GM12878 (cell line): ENCODE results near the gene LSAMP. TPM values are rescaled to one million over a fixed set of nuclear protein-coding genes. Genes with fewer than 3 reads are reported as not detected.

ENCODE experiments used
- ATAC-seq: fragments of 200-7000 bp; cut with Tn5 transposase; 3 replicates; pipeline ENCODE4 v1.9.1; 2020; ENCODE audit warnings: mild to moderate bottlenecking, moderate library complexity
- BruUV-seq: library from RNA; stranded (reverse); fragments of 400-500 nt; replicated peaks from 2 replicates; lab custom pipeline; 2021; lab: Mats Ljungman, UMichigan
- CTCF ChIA-PET: fragments of 300-600 bp; sonication (Branson Sonifier 250); formaldehyde crosslinking; extraction: SDS; loops from one replicate; lab custom pipeline; 2021; ENCODE audit warnings: inconsistent platforms; lab: Yijun Ruan, JAX
- POLR2A ChIA-PET: fragments of 350-600 bp; formaldehyde crosslinking; extraction: SDS; loops from one replicate; lab custom pipeline; 2021; ENCODE audit warnings: inconsistent platforms; lab: Charles Lee
- RAD21 ChIA-PET: fragments of 300-600 bp; sonication (Branson Sonifier 250); formaldehyde crosslinking; loops from one replicate; lab custom pipeline; 2023; ENCODE audit warnings: antibody characterized with exemption; ENCODE audit not compliant: unreplicated experiment; lab: Charles Lee
- SMC1A ChIA-PET: fragments of 300-600 bp; sonication (Branson Sonifier 250); formaldehyde crosslinking; loops from one replicate; lab custom pipeline; 2023; ENCODE audit not compliant: unreplicated experiment, uncharacterized antibody; lab: Charles Lee
- DNase-seq: peaks from one replicate; pipeline ENCODE4 v3.0.0-alpha.2; 2011; ENCODE audit warnings: low read depth, low spot score
- FAIRE-seq: peaks from 3 replicates; lab custom pipeline; 2011; peaks lifted over from hg19 to GRCh38; lab: Jason Lieb, UNC
- H2AFZ ChIP-seq: 2 replicates; pipeline ENCODE4 v1.6.0; 2011; ENCODE audit warnings: low read depth, low read length, control low read depth; ENCODE audit not compliant: control insufficient read depth
- H3K27ac ChIP-seq: 2 replicates; pipeline ENCODE4 v1.5.1; 2011; ENCODE audit warnings: control low read depth; ENCODE audit not compliant: control insufficient read depth, insufficient read depth
- H3K27me3 ChIP-seq, 2 experiments: replicated peaks in 1 of 2; 2 replicates each; pipeline versions ENCODE4 v1.6.0 to v1.6.1; 2011; ENCODE audit warnings: low read length in 1 of 2; ENCODE audit not compliant: control insufficient read depth in 2 of 2, insufficient read depth in 2 of 2
- H3K36me3 ChIP-seq, 2 experiments: 2 replicates each; pipeline ENCODE4 v1.5.1; 2011; ENCODE audit warnings: low read length in 1 of 2; ENCODE audit not compliant: control insufficient read depth in 2 of 2, insufficient read depth in 2 of 2
- H3K4me1 ChIP-seq: 2 replicates; pipeline ENCODE4 v1.6.1; 2011; ENCODE audit warnings: mild to moderate bottlenecking, low read length, moderate library complexity, mixed read lengths; ENCODE audit not compliant: control insufficient read depth, insufficient read depth
- H3K4me2 ChIP-seq: 2 replicates; pipeline ENCODE4 v1.6.0; 2011; ENCODE audit warnings: control low read depth; ENCODE audit not compliant: control insufficient read depth, insufficient read depth
- H3K4me3 ChIP-seq: fragments of 200-600 bp; sonication (generic); 2 replicates; pipeline ENCODE4 v1.5.1; 2016
- H3K79me2 ChIP-seq: 2 replicates; pipeline ENCODE4 v1.6.0; 2011; ENCODE audit warnings: low read length; ENCODE audit not compliant: control insufficient read depth, insufficient read depth
- H3K9ac ChIP-seq: 2 replicates; pipeline ENCODE4 v1.8.0; 2011; ENCODE audit warnings: low read length, control low read depth, mixed read lengths; ENCODE audit not compliant: control insufficient read depth, insufficient read depth
- H3K9me3 ChIP-seq: replicated peaks from 3 replicates; pipeline ENCODE4 v1.5.1; 2011; ENCODE audit warnings: mild to moderate bottlenecking, low read length; ENCODE audit not compliant: control insufficient read depth, insufficient read depth
- H4K20me1 ChIP-seq: 2 replicates; pipeline ENCODE4 v1.6.0; 2011; ENCODE audit not compliant: control insufficient read depth, insufficient read depth
- BCL3 ChIP-seq: IDR thresholded peaks from 2 replicates; pipeline ENCODE4 v1.6.1; 2011; ENCODE audit warnings: borderline replicate concordance, low read depth, mild to moderate bottlenecking, moderate library complexity, low read length; ENCODE audit not compliant: insufficient read depth, poor library complexity, severe bottlenecking
- BHLHE40 ChIP-seq, 2 experiments: fragments of 450-650 bp in 1 of 2; IDR thresholded peaks; 2 replicates each; pipeline ENCODE4 v1.6.1; 2011 to 2017; ENCODE audit warnings: low read depth in 2 of 2, borderline replicate concordance in 1 of 2, improper control_type of control experiment in 1 of 2, low read length in 1 of 2, mild to moderate bottlenecking in 1 of 2
- BRCA1 ChIP-seq: IDR thresholded peaks from 2 replicates; pipeline ENCODE4 v1.6.1; 2011; ENCODE audit warnings: low read depth, low read length, improper control_type of control experiment
- CBFB ChIP-seq: IDR thresholded peaks from 2 replicates; pipeline ENCODE4 v1.6.1; 2016; ENCODE audit warnings: antibody characterized with exemption, low read depth
- CBX3 ChIP-seq: fragments of 200-600 bp; sonication (generic); IDR thresholded peaks from 2 replicates; pipeline ENCODE4 v1.6.1; 2016; ENCODE audit warnings: low read depth, borderline replicate concordance
- CREB1 ChIP-seq: IDR thresholded peaks from 2 replicates; pipeline ENCODE4 v1.6.1; 2012; ENCODE audit warnings: low read depth, mild to moderate bottlenecking, inconsistent platforms
- EP300 ChIP-seq, 2 experiments: fragments of 150-350 bp in 1 of 2; IDR thresholded peaks; 2 replicates each; pipeline ENCODE4 v1.6.1; 2011 to 2012; ENCODE audit warnings: low read depth in 2 of 2, low read length in 2 of 2, borderline replicate concordance in 1 of 2, improper control_type of control experiment in 1 of 2, inconsistent platforms in 1 of 2; ENCODE audit not compliant: control insufficient read depth in 1 of 2
- ESRRA ChIP-seq: IDR thresholded peaks from 2 replicates; pipeline ENCODE4 v1.6.1; 2012; ENCODE audit warnings: mild to moderate bottlenecking, low read length, improper control_type of control experiment
- EZH2 ChIP-seq: IDR thresholded peaks from 2 replicates; pipeline ENCODE4 v1.6.1; 2012; ENCODE audit warnings: low read depth, mild to moderate bottlenecking, control low read depth, inconsistent platforms, low read length, borderline replicate concordance; ENCODE audit not compliant: control insufficient read depth
- FOS ChIP-seq: IDR thresholded peaks from 3 replicates; pipeline ENCODE4 v1.6.1; 2011; ENCODE audit warnings: borderline replicate concordance; ENCODE audit not compliant: insufficient read length; ENCODE audit errors: extremely low read depth
- IKZF2 ChIP-seq, 2 experiments: fragments of 450-650 bp; IDR thresholded peaks; 2 replicates each; pipeline ENCODE4 v1.6.1; 2017; ENCODE audit warnings: mild to moderate bottlenecking in 2 of 2, moderate library complexity in 2 of 2
- JUNB ChIP-seq: IDR thresholded peaks from 2 replicates; pipeline ENCODE4 v1.6.1; 2016; ENCODE audit warnings: antibody characterized with exemption, mild to moderate bottlenecking
- LARP7 ChIP-seq: fragments of 450-650 bp; IDR thresholded peaks from 2 replicates; pipeline ENCODE4 v1.6.1; 2017; ENCODE audit warnings: mild to moderate bottlenecking
- MEF2B ChIP-seq: fragments of 450-650 bp; IDR thresholded peaks from 2 replicates; pipeline ENCODE4 v1.6.1; 2018; ENCODE audit warnings: mild to moderate bottlenecking, moderate library complexity; ENCODE audit not compliant: partially characterized antibody, poor library complexity, severe bottlenecking
- NFYB ChIP-seq: IDR thresholded peaks from 2 replicates; pipeline ENCODE4 v1.6.1; 2011; ENCODE audit warnings: low read depth, mild to moderate bottlenecking, low read length, improper control_type of control experiment, moderate library complexity; ENCODE audit not compliant: insufficient read depth
- STAT1 ChIP-seq: fragments of 450-650 bp; conservative IDR thresholded peaks from 2 replicates; pipeline ENCODE4 v1.6.1; 2014; ENCODE audit warnings: antibody characterized with exemption, mild to moderate bottlenecking
- WGBS: methylation state at CpG from one replicate; pipeline ENCODE4 v1.1.6; 2016; ENCODE audit warnings: low lambda C conversion rate; ENCODE audit not compliant: insufficient replicate concordance, insufficient coverage; ENCODE audit errors: missing lambda C conversion rate; 5-methylcytosine and 5-hydroxymethylcytosine counted together
- in situ Hi-C: fragments of 300-500 bp; cut with MboI; formaldehyde crosslinking; loops from 9 replicates; pipeline ENCODE4 v1.14.3; 2018; ENCODE audit warnings: mixed read lengths
- intact Hi-C: fragments of 100-400 bp; cut with micrococcal nuclease; formaldehyde crosslinking; loops from one replicate; pipeline ENCODE4 v1.14.2; 2022; ENCODE audit not compliant: unreplicated experiment
- polyA plus RNA-seq, 11 experiments: library from polyadenylated mRNA; depleted of rRNA in 4 of 11; unstranded in 6 of 11; stranded (reverse) in 5 of 11; fragments of >200 nt; fragmentation: Nextera tagmentation in 4 of 11; fragmentation: Illumina TruSeq in 1 of 11; extraction: Ambion mirVana in 4 of 11; extraction: Trizol in 1 of 11; gene quantifications; 1 replicate in 1 of 11; 2 replicates in 10 of 11; pipeline versions ENCODE4 v1.2.1 to v1.2.3, GENCODE V29; 2011 to 2016; ENCODE audit warnings: inconsistent platforms in 2 of 11, missing spikeins in 2 of 11, low read depth in 1 of 11
- total RNA-seq, 4 experiments: library from RNA; depleted of rRNA in 3 of 4; stranded (reverse); fragments of >200 nt in 3 of 4; fragmentation: Illumina TruSeq in 1 of 4; extraction: Trizol in 1 of 4; gene quantifications; 2 replicates each; pipeline versions ENCODE4 v1.2.1 to v1.2.3, GENCODE V29; 2013 to 2021

Gene LSAMP
- total and polyA plus RNA-seq, 10 of the 15 experiments (the other 5 are each of a cell fraction or from before 2014, with no cell fraction given), result 2.0 to 12.7 (median 6.5) TPM

GRCh38 chr3:115891006-115891636, 554.2 kb downstream of the LSAMP start:
- H3K27me3 ChIP-seq, result no peaks in the 10 kb centered on the region
- H3K27ac ChIP-seq, result no peak overlapping the region
- ChIA-PET POLR2A (no interaction called here), SMC1A (interaction anchor here (0.8 to 1.4 kb wide), 2 partner anchors 15 to 153 kb away, joined by 3 to 4 read pairs; no protein-coding TSS in a partner anchor), RAD21 (no interaction called here), CTCF (interaction anchor here (0.6 kb wide), 1 partner anchor 1706 kb away, joined by 3 read pairs; no protein-coding TSS in a partner anchor)
- H4K20me1 ChIP-seq, result no peaks in the 10 kb centered on the region
- no peak overlapping the region for H2AFZ ChIP-seq
- no peaks in the 10 kb centered on the region for H3K4me1 ChIP-seq
- intact Hi-C loops (no loop called here), in situ Hi-C loops (no loop called here)
- ATAC-seq (no peak), FAIRE-seq (no peak), DNase-seq (no peak)
- no peaks in the 10 kb centered on the region for H3K79me2 ChIP-seq
- H3K36me3 ChIP-seq, result no peaks in the 10 kb centered on the region
- no peaks in the 10 kb centered on the region for H3K9me3 ChIP-seq
- H3K4me3 ChIP-seq, result no peak overlapping the region
- WGBS, result 3% methylated on average over 2 of the region's 2 CpGs
- H3K9ac ChIP-seq, result no peak overlapping the region
- no peak overlapping the region for H3K4me2 ChIP-seq
- TF ChIP-seq LARP7 (no peak), CREB1 (no peak), MEF2B (no peak), IKZF2 (IDR thresholded peaks at IDR 0.05) (no peak)
- BruUV-seq, result no TSS peak

GRCh38 chr3:115890579-115890978, 554.7 kb downstream of the LSAMP start:
- 0% methylated on average over 2 of the region's 2 CpGs for WGBS
- no peak overlapping the region for H3K27ac ChIP-seq
- in situ Hi-C loops, result no loop called here
- DNase-seq (no peak), ATAC-seq (no peak), FAIRE-seq (no peak)
- H3K4me1 ChIP-seq, result no peaks in the 10 kb centered on the region
- no peaks in the 10 kb centered on the region for H3K36me3 ChIP-seq
- no peak overlapping the region for H3K4me3 ChIP-seq
- H3K9ac ChIP-seq, result no peak overlapping the region
- no peaks in the 10 kb centered on the region for H4K20me1 ChIP-seq
- H3K27me3 ChIP-seq, result no peaks in the 10 kb centered on the region
- no peak overlapping the region for H2AFZ ChIP-seq
- ChIA-PET POLR2A (no interaction called here), RAD21 (no interaction called here), SMC1A (interaction anchor here (1.4 kb wide), 1 partner anchor 14 kb away, joined by 4 read pairs; no protein-coding TSS in a partner anchor), CTCF (interaction anchor here (0.6 kb wide), 1 partner anchor 1705 kb away, joined by 3 read pairs; no protein-coding TSS in a partner anchor)
- intact Hi-C loops, result no loop called here
- H3K9me3 ChIP-seq, result no peaks in the 10 kb centered on the region
- H3K4me2 ChIP-seq, result no peak overlapping the region
- no TSS peak for BruUV-seq
- H3K79me2 ChIP-seq, result no peaks in the 10 kb centered on the region
- TF ChIP-seq STAT1 (no peak), BRCA1 (no peak), CBX3 (no peak), EP300 (IDR thresholded peaks at IDR 0.05; ENCODE audit: borderline replicate concordance in 1 of 2, control insufficient read depth in 1 of 2, low read depth in 2 of 2, low read length in 2 of 2) (no peak), BCL3 (no peak), ESRRA (no peak), BHLHE40 (IDR thresholded peaks at IDR 0.05; ENCODE audit: borderline replicate concordance in 1 of 2, low read depth in 2 of 2, low read length in 1 of 2) (no peak), CREB1 (no peak), CBFB (no peak), IKZF2 (IDR thresholded peaks at IDR 0.05) (no peak), FOS (no peak), EZH2 (no peak), NFYB (no peak), JUNB (no peak)
